Astrocyte of the spinal cord (primary cell): ENCODE data around the gene PID1.

Experiments
- DNase-seq: peaks from one replicate; pipeline ENCODE4 v3.0.0; 2011; ENCODE audit warnings: low read depth, low spot score
- H3K4me3 ChIP-seq: 2 replicates; pipeline ENCODE4 v1.5.1; 2011; ENCODE audit warnings: low read depth, mild to moderate bottlenecking, low read length, moderate library complexity
- CTCF ChIP-seq: IDR thresholded peaks from 2 replicates; pipeline ENCODE4 v1.5.1; 2012; ENCODE audit warnings: low read depth, mild to moderate bottlenecking, low read length, inconsistent platforms
- in situ Hi-C: cut with HindIII; loops from 2 replicates; pipeline ENCODE4 v1.10.0; 2017; ENCODE audit warnings: low sequenced_read_pairs

Gene PID1

GRCh38 chr2:229243890-229244560, 27.1 kb downstream of the PID1 start:
- in situ Hi-C loops = no loop called here
- H3K4me3 ChIP-seq = no peak overlapping the region
- no peak for DNase-seq
- no peak for TF ChIP-seq CTCF

- H3K4me3 ChIP-seq = no peak overlapping the region
- in situ Hi-C loops = no loop called here
- DNase-seq = no peak
- no peak for TF ChIP-seq CTCF
Observed at GRCh38 chr2:229240984-229241491, 30.0 kb downstream of the PID1 start.

GRCh38 chr2:229239021-229239420, 32.1 kb downstream of the PID1 start:
- no peak for DNase-seq
- H3K4me3 ChIP-seq = no peak overlapping the region
- TF ChIP-seq CTCF = no peak
- in situ Hi-C loops = no loop called here

GRCh38 chr2:229237270-229237669, 33.8 kb downstream of the PID1 start:
- DNase-seq = no peak
- in situ Hi-C loops = no loop called here
- H3K4me3 ChIP-seq = no peak overlapping the region
- TF ChIP-seq CTCF = no peak

- no peak for TF ChIP-seq CTCF
- H3K4me3 ChIP-seq = no peak overlapping the region
- DNase-seq = peak; percentile 42
- in situ Hi-C loops = no loop called here
Observed at GRCh38 chr2:229235131-229235914, 35.8 kb downstream of the PID1 start.

- no peak for DNase-seq
- in situ Hi-C loops = no loop called here
- no peak for TF ChIP-seq CTCF
- no peak overlapping the region for H3K4me3 ChIP-seq
Observed at GRCh38 chr2:229231885-229232284, 39.2 kb downstream of the PID1 start.
